Activated T-helper 17 cell treated with anti-CD3 and anti-CD28 coated beads, Interleukin-2, amount 50 U/mL, for 72 hours (primary cell): Measurements from ENCODE around the gene USP24. TPM values are rescaled to one million over a fixed set of nuclear protein-coding genes. Genes with fewer than 3 reads are reported as not detected.

Source experiments
- ATAC-seq: fragments of 150-1000 bp; cut with Tn5 transposase; replicated peaks from 2 replicates; pipeline ENCODE4 v1.10.0; 2021; ENCODE audit warnings: mild to moderate bottlenecking, moderate library complexity
- H3K27ac Mint-ChIP-seq: one replicate; pipeline ENCODE4 v1.8.0; 2022; ENCODE audit warnings: mixed read lengths
- H3K27me3 Mint-ChIP-seq: one replicate; pipeline ENCODE4 v1.8.0; 2022; ENCODE audit warnings: mixed read lengths
- H3K36me3 Mint-ChIP-seq: one replicate; pipeline ENCODE4 v1.8.0; 2022; ENCODE audit warnings: low read depth, mild to moderate bottlenecking, mixed read lengths
- H3K4me1 Mint-ChIP-seq: one replicate; pipeline ENCODE4 v1.8.0; 2022; ENCODE audit warnings: mixed read lengths
- H3K4me3 Mint-ChIP-seq: one replicate; pipeline ENCODE4 v1.8.0; 2022; ENCODE audit warnings: mild to moderate bottlenecking, mixed read lengths
- H3K9me3 Mint-ChIP-seq: one replicate; pipeline ENCODE4 v1.8.0; 2022; ENCODE audit warnings: mixed read lengths
- total RNA-seq, 2 donors: library from RNA; stranded (reverse); gene quantifications; one replicate each; pipeline ENCODE4 v1.2.3, GENCODE V29; 2022

Gene USP24
- total RNA-seq, 2 donors from 2014 or later, result 40.8 to 41.6 TPM

GRCh38 chr1:55146781-55147180 is 68.4 kb downstream of the USP24 start:
- Mint-ChIP-seq H3K4me3 (no peak overlapping the region), H3K27me3 (no peaks in the 10 kb centered on the region), H3K4me1 (peaks cover 9% of the 10 kb centered on the region), H3K27ac (no peak overlapping the region), H3K36me3 (peaks cover 75% of the 10 kb centered on the region), H3K9me3 (no peaks in the 10 kb centered on the region)
- ATAC-seq, result no peak

- Mint-ChIP-seq H3K36me3 (peaks cover 80% of the 10 kb centered on the region), H3K27ac (no peak overlapping the region), H3K9me3 (no peaks in the 10 kb centered on the region), H3K27me3 (no peaks in the 10 kb centered on the region), H3K4me1 (no peaks in the 10 kb centered on the region), H3K4me3 (no peak overlapping the region)
- no peak for ATAC-seq
Observed at GRCh38 chr1:55144886-55145285, 70.3 kb downstream of the USP24 start.

- no peaks in the 10 kb centered on the region for H3K9me3 Mint-ChIP-seq
- no peak for ATAC-seq
- peaks cover 80% of the 10 kb centered on the region for H3K36me3 Mint-ChIP-seq
- peak overlapping the region; percentile 7 for H3K27ac Mint-ChIP-seq
- H3K27me3 Mint-ChIP-seq, result no peaks in the 10 kb centered on the region
- no peaks in the 10 kb centered on the region for H3K4me1 Mint-ChIP-seq
- no peak overlapping the region for H3K4me3 Mint-ChIP-seq
Observed at GRCh38 chr1:55143684-55144083, 71.5 kb downstream of the USP24 start.

- no peak for ATAC-seq
- Mint-ChIP-seq H3K27me3 (no peaks in the 10 kb centered on the region), H3K36me3 (peaks cover 62% of the 10 kb centered on the region), H3K9me3 (no peaks in the 10 kb centered on the region), H3K4me3 (no peak overlapping the region), H3K27ac (peak overlapping the region; percentile 79), H3K4me1 (no peaks in the 10 kb centered on the region)
Observed at GRCh38 chr1:55141295-55141893, 73.8 kb downstream of the USP24 start.

GRCh38 chr1:55140546-55140983 is 74.6 kb downstream of the USP24 start:
- ATAC-seq, result peak; percentile 100
- H3K36me3 Mint-ChIP-seq, result peaks cover 54% of the 10 kb centered on the region
- no peaks in the 10 kb centered on the region for H3K4me1 Mint-ChIP-seq
- peak overlapping the region; percentile 70 for H3K27ac Mint-ChIP-seq
- H3K27me3 Mint-ChIP-seq, result no peaks in the 10 kb centered on the region
- no peaks in the 10 kb centered on the region for H3K9me3 Mint-ChIP-seq
- no peak overlapping the region for H3K4me3 Mint-ChIP-seq

- Mint-ChIP-seq H3K9me3 (no peaks in the 10 kb centered on the region), H3K4me1 (no peaks in the 10 kb centered on the region), H3K27ac (peak overlapping the region; percentile 70), H3K4me3 (no peak overlapping the region), H3K36me3 (peaks cover 50% of the 10 kb centered on the region), H3K27me3 (no peaks in the 10 kb centered on the region)
- ATAC-seq, result no peak
Observed at GRCh38 chr1:55140137-55140536, 75.0 kb downstream of the USP24 start.

- Mint-ChIP-seq H3K4me3 (no peak overlapping the region), H3K27ac (peak overlapping the region; percentile 68), H3K4me1 (no peaks in the 10 kb centered on the region), H3K27me3 (no peaks in the 10 kb centered on the region), H3K9me3 (no peaks in the 10 kb centered on the region), H3K36me3 (peaks cover 37% of the 10 kb centered on the region)
- ATAC-seq, result no peak
Observed at GRCh38 chr1:55138823-55139222, 76.3 kb downstream of the USP24 start.

GRCh38 chr1:55134152-55134808 is 80.9 kb downstream of the USP24 start:
- H3K36me3 Mint-ChIP-seq, result no peaks in the 10 kb centered on the region
- no peaks in the 10 kb centered on the region for H3K9me3 Mint-ChIP-seq
- no peak for ATAC-seq
- H3K4me3 Mint-ChIP-seq, result no peak overlapping the region
- peaks cover 4% of the 10 kb centered on the region for H3K4me1 Mint-ChIP-seq
- H3K27ac Mint-ChIP-seq, result no peak overlapping the region
- no peaks in the 10 kb centered on the region for H3K27me3 Mint-ChIP-seq

- H3K4me1 Mint-ChIP-seq, result peaks cover 15% of the 10 kb centered on the region
- no peaks in the 10 kb centered on the region for H3K9me3 Mint-ChIP-seq
- no peak overlapping the region for H3K4me3 Mint-ChIP-seq
- no peaks in the 10 kb centered on the region for H3K27me3 Mint-ChIP-seq
- no peak overlapping the region for H3K27ac Mint-ChIP-seq
- H3K36me3 Mint-ChIP-seq, result peaks cover 2% of the 10 kb centered on the region
- ATAC-seq, result no peak
Observed at GRCh38 chr1:55131801-55132200, 83.4 kb downstream of the USP24 start.

GRCh38 chr1:55131218-55131617 is 83.9 kb downstream of the USP24 start:
- Mint-ChIP-seq H3K27ac (no peak overlapping the region), H3K27me3 (no peaks in the 10 kb centered on the region), H3K9me3 (no peaks in the 10 kb centered on the region), H3K4me1 (peaks cover 19% of the 10 kb centered on the region), H3K4me3 (no peak overlapping the region), H3K36me3 (peaks cover 8% of the 10 kb centered on the region)
- no peak for ATAC-seq

- Mint-ChIP-seq H3K4me3 (no peak overlapping the region), H3K4me1 (peaks cover 26% of the 10 kb centered on the region), H3K9me3 (no peaks in the 10 kb centered on the region), H3K27ac (peak overlapping the region; percentile 83), H3K36me3 (peaks cover 28% of the 10 kb centered on the region), H3K27me3 (no peaks in the 10 kb centered on the region)
- ATAC-seq, result no peak
Observed at GRCh38 chr1:55129194-55129728, 85.9 kb downstream of the USP24 start.

- Mint-ChIP-seq H3K4me3 (peak overlapping the region; percentile 44), H3K27ac (peak overlapping the region; percentile 83), H3K36me3 (peaks cover 35% of the 10 kb centered on the region), H3K4me1 (peaks cover 26% of the 10 kb centered on the region), H3K9me3 (no peaks in the 10 kb centered on the region), H3K27me3 (no peaks in the 10 kb centered on the region)
- no peak for ATAC-seq
Observed at GRCh38 chr1:55128418-55128995, 86.7 kb downstream of the USP24 start.

- Mint-ChIP-seq H3K27me3 (no peaks in the 10 kb centered on the region), H3K27ac (peak overlapping the region; percentile 83), H3K9me3 (no peaks in the 10 kb centered on the region), H3K36me3 (peaks cover 41% of the 10 kb centered on the region), H3K4me3 (peak overlapping the region; percentile 44), H3K4me1 (peaks cover 26% of the 10 kb centered on the region)
- ATAC-seq, result peak; percentile 94
Observed at GRCh38 chr1:55127827-55128343, 87.3 kb downstream of the USP24 start.

GRCh38 chr1:55124470-55124869 is 90.7 kb downstream of the USP24 start:
- no peak for ATAC-seq
- Mint-ChIP-seq H3K27me3 (no peaks in the 10 kb centered on the region), H3K4me3 (no peak overlapping the region), H3K9me3 (no peaks in the 10 kb centered on the region), H3K36me3 (peaks cover 75% of the 10 kb centered on the region), H3K27ac (peak overlapping the region; percentile 63), H3K4me1 (peaks cover 22% of the 10 kb centered on the region)

- Mint-ChIP-seq H3K9me3 (no peaks in the 10 kb centered on the region), H3K36me3 (peaks cover 99% of the 10 kb centered on the region), H3K27me3 (no peaks in the 10 kb centered on the region), H3K27ac (peak overlapping the region; percentile 59), H3K4me1 (peaks cover 20% of the 10 kb centered on the region), H3K4me3 (no peak overlapping the region)
- ATAC-seq, result no peak
Observed at GRCh38 chr1:55120538-55120937, 94.6 kb downstream of the USP24 start.
